Left lobe of liver (tissue), 2 donors: ENCODE results near the gene CFLAR. TPM values are rescaled to one million over a fixed set of nuclear protein-coding genes. Genes with fewer than 3 reads are reported as not detected.
"Not testable (repeated sequence)": the region's sequence is repeated elsewhere in the genome, so short reads cannot be mapped to it uniquely, and the experiment has no call there.

Experiments
- ATAC-seq: fragments of 200-7000 bp; cut with Tn5 transposase; one replicate; pipeline ENCODE4 v1.9.1; 2020; ENCODE audit warnings: mild to moderate bottlenecking, moderate library complexity
- DNase-seq: peaks from one replicate; pipeline ENCODE4 v3.0.0-alpha.2; 2020; ENCODE audit warnings: low spot score
- total RNA-seq: library from RNA; stranded (reverse); gene quantifications from one replicate; pipeline ENCODE4 v1.2.1, GENCODE V29; 2021
- donor health status: DM: no; HTN: no; CAD: no; lungs with moderate emphysema.
- donor health status: DM: no; HTN: yes; CAD: no.

The CFLAR gene
- total RNA-seq, 1 donor from 2014 or later = 73.7 TPM

DNA sequence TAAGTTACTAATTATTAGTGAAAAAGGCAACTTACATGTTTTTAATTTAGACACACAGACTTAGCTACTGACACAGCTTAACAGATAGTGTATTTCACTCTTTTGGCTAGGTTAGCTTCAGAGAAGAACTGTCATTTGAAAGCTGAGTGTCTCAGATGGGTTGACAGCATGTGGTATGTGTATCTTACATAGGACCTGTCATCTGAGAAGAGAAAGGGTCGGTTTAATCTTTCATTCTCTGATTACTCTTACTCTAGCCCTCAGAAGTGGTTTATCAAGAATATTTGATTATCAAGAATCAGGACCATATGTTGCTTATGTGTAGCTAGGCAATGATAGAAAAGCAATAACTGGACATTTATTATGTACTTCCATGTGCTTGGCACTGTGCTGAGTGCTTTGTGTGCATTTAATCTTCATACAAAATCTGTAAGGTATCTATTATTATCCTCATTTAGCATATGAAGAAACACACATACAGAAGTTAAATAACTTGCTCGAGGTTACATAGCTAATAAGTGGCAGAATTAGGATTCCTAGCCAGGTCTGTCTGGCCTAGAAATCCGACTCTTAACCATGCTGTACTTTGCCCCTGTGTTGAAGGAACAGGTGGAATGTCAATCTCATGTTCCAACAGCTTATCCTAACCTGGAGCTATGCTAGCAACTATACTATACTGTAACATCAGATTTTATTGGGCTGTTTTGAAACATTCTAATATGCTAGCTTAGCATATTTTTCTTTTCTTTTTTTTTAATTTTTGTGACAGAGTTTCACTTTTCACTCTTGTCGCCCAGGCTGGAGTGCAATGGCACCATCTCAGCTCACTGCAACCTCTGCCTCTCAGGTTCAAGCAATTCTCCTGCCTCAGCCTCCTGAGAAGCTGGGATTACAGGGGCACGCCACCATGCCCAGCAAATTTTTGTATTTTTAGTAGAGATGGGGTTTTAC, 28.4 kb downstream of the CFLAR start:
- peak; percentile 89 for ATAC-seq

DNA sequence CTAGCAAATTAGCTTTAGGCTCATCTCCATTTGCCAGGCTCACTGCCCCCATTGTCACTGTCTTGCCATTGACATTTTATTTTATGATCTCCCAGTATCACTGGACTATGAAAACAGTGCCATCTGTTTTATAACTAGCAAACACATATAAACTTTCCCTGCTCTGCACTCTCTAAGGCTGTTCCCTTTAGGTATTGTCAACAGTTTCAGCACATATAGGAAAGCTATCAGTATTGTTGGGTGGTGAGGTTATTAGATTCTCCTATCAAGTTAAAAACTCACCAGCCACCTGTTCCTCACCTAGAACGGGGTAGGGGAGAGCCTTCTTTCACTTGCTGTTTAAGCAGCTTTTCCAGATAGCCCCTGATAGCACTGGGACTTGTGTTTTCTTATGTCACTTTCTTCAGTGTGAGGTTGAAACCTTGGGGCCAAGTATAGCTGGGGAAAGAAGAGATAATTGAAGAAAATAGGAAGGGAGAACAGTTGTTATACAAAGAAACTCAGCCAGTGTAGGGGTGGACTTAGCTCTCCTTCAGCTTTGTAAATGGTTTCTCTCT, 32.5 kb downstream of the CFLAR start:
- no peak for ATAC-seq
- DNase-seq = no peak

More for the DNA sequence above, 28.4 kb downstream of the CFLAR start:
- no peak for DNase-seq

DNA sequence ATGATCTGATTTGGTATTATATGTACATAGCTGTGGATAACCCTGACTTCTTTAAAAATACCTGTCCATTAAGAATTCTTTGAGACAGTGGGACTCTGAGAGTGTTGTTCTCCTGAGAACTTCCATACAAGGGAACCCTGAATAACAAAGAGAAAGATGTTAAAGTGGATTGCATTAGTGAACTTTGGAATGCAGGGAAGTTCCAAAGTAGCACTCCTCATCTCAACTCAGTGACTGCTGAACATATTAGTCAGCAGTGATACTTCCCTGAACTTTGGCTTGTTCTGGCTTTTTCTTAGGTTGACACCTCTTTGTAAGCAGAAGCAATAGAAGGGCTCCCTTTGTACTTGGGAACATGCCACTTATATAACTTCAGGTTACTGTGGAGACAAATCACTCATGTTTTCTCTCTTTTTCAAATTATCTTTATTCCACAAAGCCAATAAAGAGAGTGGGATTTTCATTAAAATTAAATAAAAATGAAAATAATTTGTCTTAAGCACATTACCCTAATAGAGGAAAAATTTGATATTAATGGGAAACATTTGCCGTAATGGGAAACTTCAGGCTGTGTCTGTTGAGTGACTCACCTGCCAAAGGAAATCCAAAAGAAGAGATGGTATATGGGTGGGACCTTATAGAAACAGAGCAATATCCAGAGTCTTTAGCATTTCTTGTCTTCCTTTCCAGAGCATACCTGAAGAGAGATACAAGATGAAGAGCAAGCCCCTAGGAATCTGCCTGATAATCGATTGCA, 33.3 kb downstream of the CFLAR start:
- DNase-seq (no peak), ATAC-seq (peak; percentile 77)

DNA sequence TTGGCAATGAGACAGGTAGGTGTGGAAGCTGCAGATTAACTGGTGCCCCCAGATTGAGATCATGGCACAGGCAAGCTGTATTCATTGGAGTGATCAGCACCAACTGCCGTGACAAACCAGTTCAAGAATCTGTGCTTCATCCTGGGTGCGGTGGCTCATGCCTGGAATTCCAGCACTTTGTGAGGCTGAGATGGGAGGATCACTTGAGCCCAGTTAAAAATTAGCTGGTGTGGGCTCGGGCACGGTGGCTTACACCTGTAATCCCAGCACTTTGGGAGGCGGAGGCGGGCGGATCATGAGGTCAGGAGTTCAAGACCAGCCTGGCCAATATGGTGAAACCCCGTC, 33.8 kb downstream of the CFLAR start:
- ATAC-seq, DNase-seq: not testable (repeated sequence)

DNA sequence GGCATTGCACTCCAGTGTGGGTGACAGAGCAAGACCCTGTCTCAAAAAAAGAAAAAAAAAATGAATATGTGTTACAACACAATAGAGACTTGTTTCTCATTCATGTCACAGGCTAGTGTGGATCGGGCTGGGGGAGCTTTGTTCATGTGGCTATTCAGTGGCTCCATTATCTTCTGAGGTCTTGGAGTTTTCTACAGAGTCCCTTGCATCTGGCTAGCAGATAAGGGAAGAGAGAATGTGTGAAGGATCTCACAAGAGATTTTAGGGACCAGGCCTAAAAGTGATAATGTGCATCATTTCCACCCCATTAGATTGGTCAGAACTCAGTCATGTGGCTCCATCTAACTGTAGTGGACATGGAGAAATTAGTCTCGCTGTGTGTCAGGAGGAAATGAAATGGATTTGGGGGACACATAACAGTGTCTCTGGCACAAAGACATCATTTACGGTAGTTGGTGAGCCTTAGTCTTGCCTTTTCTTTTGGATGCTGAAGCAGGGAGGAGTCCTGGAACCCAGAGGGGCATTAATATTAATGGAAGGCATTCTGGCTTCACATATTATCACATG, 34.6 kb downstream of the CFLAR start:
- DNase-seq (no peak), ATAC-seq (no peak)

DNA sequence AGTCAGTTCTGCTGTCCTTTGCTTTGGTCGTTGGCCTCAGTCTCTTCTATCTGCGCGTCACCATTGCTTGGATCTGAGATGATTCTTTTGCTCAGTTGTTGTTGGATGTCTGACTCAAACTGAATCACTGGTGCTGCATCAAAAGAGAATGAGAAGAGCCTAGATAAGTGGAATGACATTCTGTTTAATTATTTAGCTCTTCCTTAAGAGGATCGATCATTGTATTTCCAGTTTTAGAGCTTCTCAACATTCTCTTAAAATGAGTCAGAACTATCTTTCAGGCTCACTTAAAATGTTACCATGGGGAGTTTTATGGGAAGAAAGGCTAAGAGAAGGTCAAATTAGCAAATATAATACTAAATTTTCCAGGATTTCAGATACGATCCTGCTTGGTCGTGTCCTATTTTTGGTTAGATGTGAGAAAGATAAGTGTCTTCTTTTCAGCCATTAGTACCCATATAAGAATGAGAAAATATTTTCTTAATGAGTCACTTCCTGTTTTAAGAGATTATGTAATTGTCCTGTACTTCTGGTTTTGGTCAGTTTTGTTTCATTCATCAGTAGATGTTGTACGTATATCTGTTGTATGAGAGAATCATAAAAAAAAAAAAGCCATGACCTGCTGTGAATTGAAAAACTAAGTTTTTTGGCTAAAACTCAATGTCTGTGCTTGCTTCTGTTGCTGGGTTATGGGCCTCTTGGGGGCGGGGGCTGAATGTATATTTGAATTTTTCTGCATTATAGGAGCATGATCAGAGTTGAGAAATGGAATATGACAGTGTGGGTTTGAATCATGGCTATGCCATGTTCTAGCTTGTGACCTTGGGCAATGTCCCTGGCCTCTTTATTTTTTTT, 35.4 kb downstream of the CFLAR start:
- ATAC-seq (no peak), DNase-seq (no peak)

DNA sequence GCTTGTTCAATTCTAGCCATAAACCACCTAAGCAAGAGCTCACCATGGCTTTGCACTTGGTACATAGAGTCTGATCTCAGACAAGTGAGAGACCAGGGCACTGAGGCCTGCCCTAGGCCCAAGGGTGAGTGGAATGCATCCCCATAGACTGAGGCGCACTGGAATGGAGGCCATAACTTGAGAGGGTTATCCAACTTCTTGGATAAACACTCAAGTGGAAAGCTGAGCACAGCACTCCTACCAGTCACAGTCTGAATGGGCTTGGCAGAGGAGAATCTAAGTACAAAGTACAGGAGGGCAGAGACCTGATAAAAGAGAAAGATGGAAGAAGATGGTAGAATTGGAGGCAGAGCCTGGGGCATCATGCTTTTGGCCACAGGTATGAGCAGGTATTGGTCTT, 36.6 kb downstream of the CFLAR start:
- ATAC-seq = peak; percentile 21
- DNase-seq = no peak

DNA sequence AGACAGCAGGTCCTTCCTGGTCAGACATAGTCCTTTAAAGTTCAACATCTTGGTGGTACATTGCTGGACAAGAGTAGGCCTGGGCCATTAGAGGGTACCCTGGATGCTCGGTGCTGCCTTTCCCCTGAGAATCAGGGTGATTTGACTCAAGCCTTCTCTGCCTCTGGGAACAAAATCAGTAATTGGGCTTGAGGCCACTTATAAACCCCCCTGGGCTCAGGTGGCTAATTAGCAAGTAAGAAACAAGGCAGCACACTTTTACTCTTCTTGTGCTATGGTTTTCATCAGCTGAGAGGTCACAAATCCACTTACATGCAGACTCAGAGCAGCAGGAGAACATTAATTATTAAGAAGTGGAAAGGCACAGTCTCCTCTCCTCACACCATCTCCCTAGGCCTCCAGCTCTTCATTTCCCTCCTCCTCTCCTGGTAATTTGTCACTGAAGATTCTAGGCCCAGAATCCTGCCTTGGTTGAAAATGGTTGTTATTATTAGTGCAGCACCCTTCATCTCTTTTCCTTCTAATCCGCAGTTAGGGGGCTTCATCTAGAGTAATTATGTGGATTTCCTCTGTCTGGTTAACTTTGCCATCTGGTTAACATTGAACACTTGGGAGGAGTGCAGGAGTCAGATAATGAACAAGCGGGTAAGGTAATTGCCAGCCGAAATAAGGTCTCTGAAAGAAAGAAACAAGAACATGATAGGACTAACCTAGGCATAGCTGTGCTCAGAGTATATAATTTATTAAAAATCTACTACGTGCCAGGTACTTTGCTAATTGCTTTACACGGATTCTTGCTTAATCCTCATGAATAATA, 37.2 kb downstream of the CFLAR start:
- DNase-seq = no peak
- no peak for ATAC-seq

DNA sequence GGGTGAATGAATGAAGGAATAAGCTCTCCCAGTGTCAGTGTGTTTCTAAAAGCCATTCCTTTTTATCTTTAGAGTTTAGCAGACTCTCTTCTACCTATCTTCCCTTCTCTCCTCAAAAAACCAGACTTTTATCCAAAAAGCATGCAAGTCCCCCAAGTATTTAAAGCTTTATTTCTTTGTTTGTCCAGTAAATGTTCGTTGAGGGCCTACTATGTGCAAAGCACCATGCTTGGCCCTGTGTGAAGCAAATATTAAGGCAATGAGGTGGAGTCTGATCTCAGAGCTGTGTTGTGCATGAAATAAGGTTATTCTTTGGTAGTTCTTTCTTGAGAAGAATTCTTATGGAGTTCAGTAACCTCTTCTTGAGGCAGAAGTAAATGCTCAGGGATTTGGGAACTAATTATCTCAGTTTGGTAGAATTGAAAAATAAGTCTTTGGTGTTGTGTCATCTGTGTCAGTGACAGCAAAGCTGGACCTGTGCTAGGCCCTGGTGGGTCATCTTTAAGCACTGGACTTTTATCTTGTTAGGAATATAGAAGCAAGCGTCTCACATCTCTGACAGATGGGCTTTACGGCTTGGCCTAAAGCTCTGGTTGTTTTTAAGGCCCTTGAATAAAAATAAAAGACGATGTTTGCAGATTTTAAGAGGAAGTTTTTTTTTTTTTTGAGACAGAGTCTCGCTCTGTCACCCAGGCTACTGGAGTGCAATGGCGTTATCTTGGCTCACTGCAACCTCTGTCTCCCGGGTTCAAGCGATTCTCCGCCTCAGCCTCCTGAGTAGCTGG, 38.8 kb downstream of the CFLAR start:
- ATAC-seq = no peak
- DNase-seq = no peak

DNA sequence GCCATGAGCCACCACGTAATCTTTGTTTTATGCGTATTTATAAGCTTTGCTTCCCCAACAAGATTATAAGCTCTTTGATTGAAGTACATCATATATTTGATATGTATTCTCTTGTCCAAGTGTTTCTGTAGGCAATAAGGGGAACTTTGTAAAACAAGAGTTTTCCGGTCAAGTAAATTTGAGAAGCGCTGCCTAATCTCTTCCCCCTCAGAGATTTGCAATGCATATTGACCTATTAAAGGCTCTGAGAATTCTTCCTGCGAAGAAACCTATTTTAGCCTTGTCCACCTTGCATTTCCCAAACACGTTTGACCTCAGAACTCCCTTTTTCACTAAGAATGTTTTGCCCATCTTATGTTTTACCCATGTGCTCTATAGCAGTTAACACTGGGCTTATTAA, 40.1 kb downstream of the CFLAR start:
- ATAC-seq (no peak), DNase-seq (no peak)

DNA sequence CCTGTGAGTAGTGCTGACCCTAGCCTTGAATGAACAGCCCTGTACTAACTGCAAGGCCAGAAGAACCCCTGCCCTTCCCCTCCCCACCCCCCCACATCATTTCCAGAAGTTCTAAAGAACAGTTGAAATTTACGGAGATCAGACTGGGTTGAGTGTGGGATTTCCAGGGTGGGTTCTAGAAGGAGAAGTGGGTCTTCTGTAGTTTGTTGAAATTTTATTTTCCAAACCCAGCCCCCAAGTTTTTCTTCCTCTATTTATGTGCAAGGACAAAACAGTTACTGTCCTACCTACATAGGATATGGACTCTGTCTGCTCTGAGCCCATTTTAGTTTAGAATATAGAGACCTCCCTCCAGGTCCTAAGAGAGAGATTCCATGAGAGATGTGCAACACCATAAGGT, 40.7 kb downstream of the CFLAR start:
- ATAC-seq (no peak), DNase-seq (no peak)

DNA sequence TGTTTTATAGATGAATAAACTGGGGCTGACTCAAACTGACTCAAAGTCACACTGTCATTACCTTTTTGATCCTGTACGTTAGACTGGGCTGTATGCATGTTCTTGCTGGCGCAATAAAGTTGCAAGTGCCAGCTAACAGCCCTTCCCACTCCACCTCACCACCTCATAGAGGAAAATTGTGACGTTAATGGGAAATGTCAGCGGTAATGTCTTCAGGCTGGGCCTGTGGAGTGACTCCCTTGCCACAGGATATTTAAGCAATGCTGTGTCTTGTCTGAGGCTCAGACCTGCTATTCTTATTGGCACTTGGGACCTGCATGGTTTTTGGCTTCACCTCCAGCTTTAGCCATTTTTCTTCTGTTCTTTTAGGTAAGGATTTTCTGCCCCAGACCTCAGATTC, 41.7 kb downstream of the CFLAR start:
- peak; percentile 10 for ATAC-seq
- no peak for DNase-seq

DNA sequence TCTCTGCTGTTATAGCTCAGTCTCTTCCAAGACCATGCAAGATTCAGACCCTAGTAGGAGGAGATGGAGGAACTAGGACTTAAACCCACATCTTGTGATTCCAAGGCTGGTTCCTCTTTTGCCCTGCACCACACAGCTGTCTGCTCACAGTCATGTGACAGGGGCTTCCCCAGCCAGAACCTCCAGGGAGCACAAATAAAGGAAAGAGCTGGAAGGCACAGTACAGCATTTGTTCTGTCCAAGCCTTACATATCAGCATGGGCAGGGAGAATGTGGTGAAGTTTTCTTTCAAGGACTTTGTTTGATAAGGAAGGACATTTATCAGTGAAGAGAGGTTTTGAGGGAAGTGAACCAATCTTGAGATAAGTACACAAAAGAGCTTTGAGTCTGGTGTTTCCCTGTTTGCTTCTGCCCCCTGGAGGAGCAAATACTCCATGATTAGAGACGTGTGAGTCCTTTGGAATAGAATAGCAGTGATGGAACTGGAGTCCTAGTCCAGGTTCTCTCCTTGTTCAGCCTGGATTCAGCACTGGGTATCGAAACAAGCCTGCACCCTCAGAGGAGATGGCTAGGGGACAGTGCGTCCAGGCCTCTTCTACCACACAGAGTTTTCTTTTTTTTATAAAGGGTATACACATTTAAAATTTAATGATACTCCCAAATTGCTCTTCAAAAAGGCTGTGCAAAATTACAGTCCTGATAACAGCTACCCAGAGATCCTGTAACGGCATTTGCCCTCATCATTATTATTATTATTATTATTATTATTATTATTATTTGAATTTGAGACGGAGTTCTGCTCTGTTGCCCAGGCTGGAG, 42.4 kb downstream of the CFLAR start:
- no peak for DNase-seq
- peak; percentile 81 for ATAC-seq

DNA sequence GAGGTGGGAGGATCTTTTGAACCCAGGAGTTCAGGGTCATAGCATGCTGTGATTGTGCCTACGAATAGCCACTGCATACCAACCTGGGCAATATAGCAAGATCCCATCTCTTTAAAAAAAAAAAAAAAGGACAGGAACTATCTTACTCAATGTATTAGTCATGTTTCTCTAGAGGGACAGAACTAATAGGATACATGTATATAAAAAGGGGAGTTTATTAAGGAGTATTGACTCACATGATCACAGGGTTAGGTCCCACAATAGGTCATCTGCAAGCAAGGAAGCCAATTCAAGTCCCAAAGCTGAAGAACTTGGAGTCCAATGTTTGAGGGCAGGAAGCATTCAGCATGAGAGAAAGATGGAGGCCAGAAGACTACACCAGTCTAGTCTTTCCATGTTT, 48.2 kb downstream of the CFLAR start:
- no peak for DNase-seq

DNA sequence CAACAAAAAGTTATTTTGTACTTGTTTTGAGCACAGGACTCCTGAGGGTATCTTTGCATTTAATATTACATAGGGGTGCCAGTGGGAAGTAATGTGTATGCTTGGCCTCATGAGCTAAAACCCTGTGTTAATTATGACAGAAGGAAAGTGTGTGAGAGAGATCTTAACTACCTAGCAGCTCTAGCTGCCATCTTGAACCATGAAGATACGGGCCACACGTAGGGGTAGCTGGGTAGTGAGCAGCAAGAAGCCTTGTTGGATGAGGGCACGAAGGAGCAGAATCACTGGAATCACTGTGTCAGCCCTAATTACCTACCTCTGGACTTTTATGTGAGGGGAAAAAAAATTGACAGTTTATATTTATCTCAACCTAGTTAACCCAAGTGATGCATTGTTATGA, 51.6 kb downstream of the CFLAR start:
- DNase-seq = no peak
- peak; percentile 16 for ATAC-seq

More for the DNA sequence above, 48.2 kb downstream of the CFLAR start:
- ATAC-seq = no peak

DNA sequence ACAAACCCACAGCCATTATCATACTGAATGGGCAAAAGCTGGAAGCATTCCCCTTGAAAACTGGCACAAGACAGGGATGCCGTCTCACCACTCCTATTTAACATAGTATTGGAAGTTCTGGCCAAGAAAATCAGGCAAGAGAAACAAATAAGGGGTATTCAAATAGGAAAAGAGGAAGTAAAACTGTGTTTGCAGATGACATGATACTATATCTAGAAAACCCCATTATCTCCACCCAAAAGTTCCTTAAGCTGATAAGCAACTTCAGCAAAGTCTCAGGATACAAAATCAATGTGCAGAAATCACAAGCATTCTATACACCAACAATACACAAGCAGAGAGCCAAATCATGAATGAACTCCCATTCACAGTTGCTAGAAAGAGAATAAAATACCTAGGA, 52.5 kb downstream of the CFLAR start:
- DNase-seq = not testable (repeated sequence)

DNA sequence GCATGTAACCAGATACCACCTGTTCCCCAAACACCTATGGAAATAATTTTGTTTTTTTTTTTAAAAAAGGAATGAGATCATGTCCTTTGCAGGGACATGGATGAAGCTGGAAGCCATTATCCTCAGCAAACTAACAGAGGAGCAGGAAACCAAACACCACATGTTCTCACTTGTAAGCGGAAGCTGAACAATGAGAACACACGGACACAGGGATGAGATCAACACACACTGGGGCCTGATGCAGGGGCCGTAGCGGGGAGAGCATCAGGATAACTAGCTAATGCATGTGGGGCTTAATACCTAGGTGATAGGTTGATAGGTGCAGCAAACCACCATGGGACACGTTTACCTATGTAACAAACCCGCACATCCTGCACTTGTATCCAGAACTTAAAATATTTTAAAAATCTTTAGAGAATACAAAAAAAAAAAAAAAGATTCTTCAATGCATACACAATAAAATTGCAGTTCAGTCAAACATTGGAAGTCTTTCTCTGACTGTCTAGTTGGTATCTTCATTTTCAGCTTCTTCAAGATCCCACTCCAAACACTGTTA, 55.4 kb downstream of the CFLAR start:
- DNase-seq (no peak), ATAC-seq (peak; percentile 18)

More for the DNA sequence above, 52.5 kb downstream of the CFLAR start:
- ATAC-seq = not testable (repeated sequence)

DNA sequence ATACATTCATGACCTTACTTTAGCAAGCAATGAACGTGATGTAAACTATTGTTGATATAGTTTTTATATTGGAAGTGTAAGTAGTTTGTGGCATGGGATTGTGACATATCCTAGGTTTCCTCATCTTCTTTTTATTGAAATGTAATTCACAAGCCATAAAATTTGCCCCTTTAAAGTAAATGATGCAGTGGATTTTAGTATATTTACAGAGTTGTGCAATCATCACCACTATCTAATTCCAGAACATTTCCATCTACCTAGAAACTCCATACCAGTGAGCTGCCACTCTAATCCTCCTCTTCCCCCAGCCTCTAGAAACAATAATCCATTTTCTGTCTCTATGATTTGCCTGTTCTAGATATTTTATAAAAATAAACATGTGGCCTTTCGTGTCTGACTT, 56.3 kb downstream of the CFLAR start:
- ATAC-seq = peak; percentile 44

More for the DNA sequence above, 56.3 kb downstream of the CFLAR start:
- no peak for DNase-seq
